HEK293 (cell line): ENCODE results near the gene AMACR.

Experiments
- CTCF ChIA-PET: fragments of 350-600 bp; formaldehyde crosslinking; extraction: SDS; loops from one replicate; lab custom pipeline; 2021; ENCODE audit warnings: antibody characterized with exemption; lab: Yijun Ruan, JAX
- POLR2A ChIA-PET: fragments of 300-600 bp; formaldehyde crosslinking; extraction: SDS; loops from one replicate; lab custom pipeline; 2020; ENCODE audit warnings: antibody characterized with exemption, inconsistent platforms; lab: Yijun Ruan, JAX
- H3K27ac ChIP-seq: fragments of 200-500 bp; sonication (Bioruptor generic); 2 replicates; pipeline ENCODE4 v1.5.1; 2014; ENCODE audit warnings: low read depth, low read length, control low read depth, inconsistent platforms; ENCODE audit errors: extremely low read depth
- H3K36me3 ChIP-seq, 2 experiments: fragments of 200-500 bp in 1 of 2; sonication (Bioruptor generic) in 1 of 2; 1 replicate in 1 of 2; 2 replicates in 1 of 2; pipeline ENCODE4 v1.5.1; 2014 to 2017; ENCODE audit warnings: inconsistent platforms in 2 of 2, low read length in 2 of 2; ENCODE audit not compliant: control insufficient read depth in 2 of 2, insufficient read depth in 1 of 2
- H3K4me1 ChIP-seq: fragments of 200-500 bp; sonication (Bioruptor generic); 2 replicates; pipeline ENCODE4 v1.5.1; 2014; ENCODE audit warnings: mild to moderate bottlenecking, low read length, inconsistent platforms; ENCODE audit not compliant: control insufficient read depth, insufficient read depth
- H3K4me3 ChIP-seq: 2 replicates; pipeline ENCODE4 v1.5.1; 2011; ENCODE audit warnings: low read depth, mild to moderate bottlenecking, control low read depth, low read length, moderate library complexity
- H3K9me3 ChIP-seq: fragments of 200-500 bp; sonication (Bioruptor generic); 2 replicates; pipeline ENCODE4 v1.5.1; 2014; ENCODE audit warnings: low read depth, low read length, inconsistent platforms; ENCODE audit not compliant: control insufficient read depth, insufficient read depth
- GLI4 ChIP-seq: fragments of 450-650 bp; formaldehyde crosslinking; IDR thresholded peaks from 2 replicates; pipeline ENCODE4 v1.5.1; 2016; ENCODE audit warnings: missing biosample characterization, missing genetic modification characterization
- HIC1 ChIP-seq: fragments of 450-650 bp; formaldehyde crosslinking; IDR thresholded peaks from 2 replicates; pipeline ENCODE4 v1.5.1; 2016; ENCODE audit warnings: missing biosample characterization, missing genetic modification characterization
- INSM2 ChIP-seq: fragments of 450-650 bp; formaldehyde crosslinking; IDR thresholded peaks from 2 replicates; pipeline ENCODE4 v1.5.1; 2016; ENCODE audit warnings: missing biosample characterization, missing genetic modification characterization
- KLF17 ChIP-seq: fragments of 450-650 bp; formaldehyde crosslinking; IDR thresholded peaks from 2 replicates; pipeline ENCODE4 v1.5.1; 2016; ENCODE audit warnings: missing biosample characterization, missing genetic modification characterization
- OVOL3 ChIP-seq: fragments of 450-650 bp; formaldehyde crosslinking; IDR thresholded peaks from 2 replicates; pipeline ENCODE4 v1.5.1; 2016; ENCODE audit warnings: missing biosample characterization, missing genetic modification characterization
- TSHZ1 ChIP-seq: fragments of 450-650 bp; formaldehyde crosslinking; IDR thresholded peaks from 2 replicates; pipeline ENCODE4 v1.5.1; 2016; ENCODE audit warnings: missing biosample characterization, missing genetic modification characterization, borderline replicate concordance
- ZNF19 ChIP-seq: fragments of 450-650 bp; formaldehyde crosslinking; IDR thresholded peaks from 2 replicates; pipeline ENCODE4; 2016; ENCODE audit warnings: missing biosample characterization, missing genetic modification characterization, low read depth
- ZNF202 ChIP-seq: fragments of 450-650 bp; formaldehyde crosslinking; IDR thresholded peaks from 2 replicates; pipeline ENCODE4 v1.5.1; 2016; ENCODE audit warnings: missing biosample characterization, missing genetic modification characterization, borderline replicate concordance
- ZNF26 ChIP-seq: fragments of 450-650 bp; formaldehyde crosslinking; IDR thresholded peaks from 2 replicates; pipeline ENCODE4 v1.5.1; 2016; ENCODE audit warnings: missing biosample characterization, missing genetic modification characterization
- ZNF391 ChIP-seq: fragments of 450-650 bp; formaldehyde crosslinking; IDR thresholded peaks from 2 replicates; pipeline ENCODE4 v1.5.1; 2016; ENCODE audit warnings: low read depth, missing biosample characterization, missing genetic modification characterization, borderline replicate concordance
- ZNF398 ChIP-seq: fragments of 450-650 bp; formaldehyde crosslinking; IDR thresholded peaks from 2 replicates; pipeline ENCODE4 v1.5.1; 2017; ENCODE audit warnings: missing biosample characterization, missing genetic modification characterization
- ZNF510 ChIP-seq: fragments of 450-650 bp; formaldehyde crosslinking; IDR thresholded peaks from 2 replicates; pipeline ENCODE4 v1.5.1; 2018; ENCODE audit warnings: mild to moderate bottlenecking, missing genetic modification characterization, missing biosample characterization; ENCODE audit not compliant: insufficient replicate concordance
- ZNF521 ChIP-seq: fragments of 450-650 bp; formaldehyde crosslinking; IDR thresholded peaks from 2 replicates; pipeline ENCODE4 v1.5.1; 2017; ENCODE audit warnings: missing biosample characterization, mild to moderate bottlenecking, missing genetic modification characterization
- ZNF555 ChIP-seq: fragments of 450-650 bp; formaldehyde crosslinking; conservative IDR thresholded peaks from 2 replicates; pipeline ENCODE4 v1.5.1; 2017; ENCODE audit warnings: missing biosample characterization, mild to moderate bottlenecking, missing genetic modification characterization, inconsistent platforms
- ZNF558 ChIP-seq: fragments of 450-650 bp; formaldehyde crosslinking; IDR thresholded peaks from 2 replicates; pipeline ENCODE4 v1.5.1; 2016; ENCODE audit warnings: missing biosample characterization, missing genetic modification characterization
- ZNF580 ChIP-seq: fragments of 450-650 bp; formaldehyde crosslinking; IDR thresholded peaks from 2 replicates; pipeline ENCODE4 v1.5.1; 2016; ENCODE audit warnings: missing biosample characterization, missing genetic modification characterization
- ZNF692 ChIP-seq: fragments of 450-650 bp; formaldehyde crosslinking; IDR thresholded peaks from 2 replicates; pipeline ENCODE4 v1.5.1; 2016; ENCODE audit warnings: missing biosample characterization, missing genetic modification characterization
- ZSCAN5A ChIP-seq: fragments of 450-650 bp; formaldehyde crosslinking; IDR thresholded peaks from 2 replicates; pipeline ENCODE4 v1.5.1; 2016; ENCODE audit warnings: missing biosample characterization, missing genetic modification characterization
- ZXDB ChIP-seq: fragments of 450-650 bp; formaldehyde crosslinking; IDR thresholded peaks from 2 replicates; pipeline ENCODE4 v1.5.1; 2016; ENCODE audit warnings: missing biosample characterization, missing genetic modification characterization

AMACR gene

GRCh38 chr5:34003941-34004340 is 3.9 kb downstream of the AMACR start:
- CTCF ChIA-PET, result no interaction called here

GRCh38 chr5:34002629-34003328 is 5.1 kb downstream of the AMACR start:
- POLR2A ChIA-PET, result no interaction called here
- Histone ChIP-seq H3K4me1 (no peaks in the 10 kb centered on the region; the same call in 1 of the 2 replicates), H3K36me3 (peaks cover 6 to 23% of the 10 kb centered on the region in 2 experiments; a peak in 2 of 3 replicates), H3K27ac (no peak overlapping the region), H3K4me3 (no peak overlapping the region), H3K9me3 (no peaks in the 10 kb centered on the region)
- CTCF ChIA-PET, result no interaction called here
- TF ChIP-seq ZNF521 (tag by site-specific recombination), result no peak
- no peak for TF ChIP-seq ZNF398
- TF ChIP-seq ZNF555 (tag by site-specific recombination), result no peak
- TF ChIP-seq ZNF391, result no peak
- no peak for TF ChIP-seq TSHZ1
- no peak for TF ChIP-seq ZNF580 (tag by site-specific recombination)
- TF ChIP-seq INSM2 (tag by site-specific recombination), result no peak
- no peak for TF ChIP-seq HIC1 (tag by site-specific recombination)
- TF ChIP-seq ZXDB (tag by site-specific recombination), result no peak
- TF ChIP-seq ZNF26 (tag by site-specific recombination), result no peak
- no peak for TF ChIP-seq OVOL3 (tag by site-specific recombination)
- no peak for TF ChIP-seq ZSCAN5A (tag by site-specific recombination)
- TF ChIP-seq ZNF692 (tag by site-specific recombination), result no peak
- no peak for TF ChIP-seq KLF17
- no peak for TF ChIP-seq ZNF202 (tag by site-specific recombination)

More at GRCh38 chr5:34003941-34004340, 3.9 kb downstream of the AMACR start:
- Histone ChIP-seq H3K9me3 (no peaks in the 10 kb centered on the region), H3K4me1 (peaks cover 3% of the 10 kb centered on the region), H3K4me3 (no peak overlapping the region), H3K27ac (no peak overlapping the region), H3K36me3 (peaks cover 0 to 20% of the 10 kb centered on the region in 2 experiments; a peak in 1 of 3 replicates)
- POLR2A ChIA-PET, result no interaction called here
- TF ChIP-seq ZNF558 (no peak), GLI4 (tag by site-specific recombination) (no peak), ZNF19 (no peak), ZNF510 (tag by site-specific recombination) (no peak)
